ENCODE results near the gene TBPL1. TPM values are rescaled to one million over a fixed set of nuclear protein-coding genes. Genes with fewer than 3 reads are reported as not detected.

Gene TBPL1
- total and polyA plus RNA-seq, 9 of the 15 experiments (the other 6 are each of a cell fraction or from before 2014, with no cell fraction given): 78.1 to 152 (median 107) TPM

GRCh38 chr6:133959667-133960368 lies 6.8 kb downstream of the TBPL1 start (continued):
- TF ChIP-seq ATF3 (IDR thresholded peaks at IDR 0.05) (0 out of 2 replicates have a peak, but pooled peaks have one; percentile 10), ATF3 (CRISPR knock-in tag; conservative IDR thresholded peaks at IDR 0.05) (no peak), POLR2B (IDR thresholded peaks at IDR 0.05; ENCODE audit: low read depth, partially characterized antibody) (no peak), ZNF12 (CRISPR knock-in tag; IDR thresholded peaks at IDR 0.05) (no peak), SAP30 (IDR thresholded peaks at IDR 0.05; ENCODE audit: borderline replicate concordance, insufficient read depth, low read depth, low read length, poor library complexity, severe bottlenecking) (no peak), ZNF253 (CRISPR knock-in tag; conservative IDR thresholded peaks at IDR 0.05) (no peak), BMI1 (IDR thresholded peaks at IDR 0.05; ENCODE audit: low read length) (no peak), ELK1 (CRISPR knock-in tag; IDR thresholded peaks at IDR 0.05) (no peak), ETV6 (IDR thresholded peaks at IDR 0.05; ENCODE audit: borderline replicate concordance in 1 of 2, low read depth in 2 of 2, low read length in 1 of 2) (no peak), ETV6 (CRISPR knock-in tag; IDR thresholded peaks at IDR 0.05; ENCODE audit: borderline replicate concordance) (no peak), PHF20 (IDR thresholded peaks at IDR 0.05; ENCODE audit: partially characterized antibody) (no peak), RFX5 (IDR thresholded peaks at IDR 0.05; ENCODE audit: low read depth, low read length) (no peak), TRIM24 (IDR thresholded peaks at IDR 0.05) (peak in 1 of 2 experiments; percentile 35; a peak in 2 of 4 replicates), BCOR (IDR thresholded peaks at IDR 0.05) (0 out of 2 replicates have a peak, but pooled peaks have one; percentile 0), ZNF165 (CRISPR knock-in tag; IDR thresholded peaks at IDR 0.05; ENCODE audit: borderline replicate concordance) (no peak), TBP (optimal IDR thresholded peaks at IDR 0.05; ENCODE audit: low read depth, low read length) (no peak), PHF8 (IDR thresholded peaks at IDR 0.05; ENCODE audit: borderline replicate concordance, low read length) (no peak), SNIP1 (IDR thresholded peaks at IDR 0.05; ENCODE audit: low read depth) (no peak), ZNF584 (CRISPR knock-in tag; IDR thresholded peaks at IDR 0.05; ENCODE audit: low read depth) (no peak), ELK3 (CRISPR knock-in tag; IDR thresholded peaks at IDR 0.05) (no peak), THAP7 (CRISPR knock-in tag; IDR thresholded peaks at IDR 0.05) (no peak), KLF16 (IDR thresholded peaks at IDR 0.05) (peak; percentile 38; the same call in 1 of the 2 replicates), SMC3 (conservative IDR thresholded peaks at IDR 0.05; ENCODE audit: insufficient read depth, low read depth, low read length) (no peak), ZNF347 (CRISPR knock-in tag; IDR thresholded peaks at IDR 0.05; ENCODE audit: low read depth) (no peak), FOSL1 (tag; conservative IDR thresholded peaks at IDR 0.05) (peak; percentile 62), NFE2 (IDR thresholded peaks at IDR 0.05; ENCODE audit: low read depth) (0 out of 2 replicates have a peak, but pooled peaks have one; percentile 8)

Measured in K562 (cell line).